GM12878 (cell line): ENCODE data around the gene RABGEF1.
"Not testable (repeated sequence)": the region's sequence is repeated elsewhere in the genome, so short reads cannot be mapped to it uniquely, and the experiment has no call there.

ENCODE experiments used
- CBFB ChIP-seq: IDR thresholded peaks from 2 replicates; pipeline ENCODE4 v1.6.1; 2016; ENCODE audit warnings: antibody characterized with exemption, low read depth
- TF ChIP-seq, protein P1 (sequence below), 3 experiments: IDR thresholded peaks in 2 of 3; conservative IDR thresholded peaks in 1 of 3; 2 replicates each; pipeline ENCODE4 v1.5.1; 2011; ENCODE audit warnings: low read depth in 3 of 3, low read length in 3 of 3, mild to moderate bottlenecking in 3 of 3, control low read depth in 2 of 3, moderate library complexity in 2 of 3, inconsistent platforms in 1 of 3, mixed read lengths in 1 of 3; ENCODE audit not compliant: control insufficient read depth in 2 of 3, insufficient read depth in 1 of 3; ENCODE audit errors: extremely low read depth in 1 of 3

DNA sequence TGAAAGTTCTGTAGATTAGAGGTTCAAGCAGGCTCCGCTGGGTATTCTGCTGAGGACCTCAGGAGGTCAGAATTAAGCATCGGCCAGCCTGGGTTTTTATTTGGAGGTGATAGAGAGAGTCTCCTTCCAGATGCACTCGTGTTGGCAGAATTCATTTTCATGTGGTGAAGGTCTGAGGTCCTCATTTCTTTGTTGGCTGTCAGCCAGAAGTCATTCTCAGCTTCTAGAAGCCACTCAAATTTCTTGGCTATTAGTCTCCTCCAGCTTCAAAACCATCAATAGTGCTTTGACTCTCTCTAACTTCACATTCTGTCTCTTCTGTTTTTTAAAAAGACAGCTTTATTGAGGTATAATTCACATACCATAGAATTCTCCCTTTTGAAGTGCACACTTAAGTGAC, 22.6 kb downstream of the RABGEF1 start:
- TF ChIP-seq CBFB: not testable (repeated sequence)
- TF ChIP-seq, protein P1, sequence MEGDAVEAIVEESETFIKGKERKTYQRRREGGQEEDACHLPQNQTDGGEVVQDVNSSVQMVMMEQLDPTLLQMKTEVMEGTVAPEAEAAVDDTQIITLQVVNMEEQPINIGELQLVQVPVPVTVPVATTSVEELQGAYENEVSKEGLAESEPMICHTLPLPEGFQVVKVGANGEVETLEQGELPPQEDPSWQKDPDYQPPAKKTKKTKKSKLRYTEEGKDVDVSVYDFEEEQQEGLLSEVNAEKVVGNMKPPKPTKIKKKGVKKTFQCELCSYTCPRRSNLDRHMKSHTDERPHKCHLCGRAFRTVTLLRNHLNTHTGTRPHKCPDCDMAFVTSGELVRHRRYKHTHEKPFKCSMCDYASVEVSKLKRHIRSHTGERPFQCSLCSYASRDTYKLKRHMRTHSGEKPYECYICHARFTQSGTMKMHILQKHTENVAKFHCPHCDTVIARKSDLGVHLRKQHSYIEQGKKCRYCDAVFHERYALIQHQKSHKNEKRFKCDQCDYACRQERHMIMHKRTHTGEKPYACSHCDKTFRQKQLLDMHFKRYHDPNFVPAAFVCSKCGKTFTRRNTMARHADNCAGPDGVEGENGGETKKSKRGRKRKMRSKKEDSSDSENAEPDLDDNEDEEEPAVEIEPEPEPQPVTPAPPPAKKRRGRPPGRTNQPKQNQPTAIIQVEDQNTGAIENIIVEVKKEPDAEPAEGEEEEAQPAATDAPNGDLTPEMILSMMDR (IDR thresholded peaks at IDR 0.05 in 2 of 3, conservative IDR thresholded peaks at IDR 0.05 in 1 of 3; ENCODE audit: control insufficient read depth in 2 of 3, extremely low read depth in 1 of 3, insufficient read depth in 1 of 3, low read depth in 3 of 3, low read length in 3 of 3): not testable (repeated sequence)
